ENCODE data around the gene DLG2.

DNA sequence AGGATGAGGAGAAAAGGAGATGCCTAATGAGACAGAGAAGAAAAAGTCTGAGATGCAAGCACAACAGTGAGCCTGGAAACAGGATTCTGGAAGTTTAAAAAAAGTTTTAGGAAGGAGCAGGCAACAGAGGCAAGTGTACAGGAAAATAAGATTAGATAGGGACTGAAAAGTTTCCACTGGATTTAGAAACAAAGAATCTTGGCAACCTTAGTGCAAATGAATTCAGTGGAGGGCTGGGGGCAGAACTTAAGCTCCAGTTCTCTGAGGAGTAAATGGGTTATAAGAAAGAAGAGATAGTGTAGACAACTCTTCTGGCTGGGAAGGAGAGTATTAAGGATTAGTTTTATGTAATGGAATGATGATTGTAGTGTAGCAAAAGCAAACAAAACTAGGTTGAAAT lies 1712.1 kb downstream of the DLG2 start:
- TF ChIP-seq, protein P1, sequence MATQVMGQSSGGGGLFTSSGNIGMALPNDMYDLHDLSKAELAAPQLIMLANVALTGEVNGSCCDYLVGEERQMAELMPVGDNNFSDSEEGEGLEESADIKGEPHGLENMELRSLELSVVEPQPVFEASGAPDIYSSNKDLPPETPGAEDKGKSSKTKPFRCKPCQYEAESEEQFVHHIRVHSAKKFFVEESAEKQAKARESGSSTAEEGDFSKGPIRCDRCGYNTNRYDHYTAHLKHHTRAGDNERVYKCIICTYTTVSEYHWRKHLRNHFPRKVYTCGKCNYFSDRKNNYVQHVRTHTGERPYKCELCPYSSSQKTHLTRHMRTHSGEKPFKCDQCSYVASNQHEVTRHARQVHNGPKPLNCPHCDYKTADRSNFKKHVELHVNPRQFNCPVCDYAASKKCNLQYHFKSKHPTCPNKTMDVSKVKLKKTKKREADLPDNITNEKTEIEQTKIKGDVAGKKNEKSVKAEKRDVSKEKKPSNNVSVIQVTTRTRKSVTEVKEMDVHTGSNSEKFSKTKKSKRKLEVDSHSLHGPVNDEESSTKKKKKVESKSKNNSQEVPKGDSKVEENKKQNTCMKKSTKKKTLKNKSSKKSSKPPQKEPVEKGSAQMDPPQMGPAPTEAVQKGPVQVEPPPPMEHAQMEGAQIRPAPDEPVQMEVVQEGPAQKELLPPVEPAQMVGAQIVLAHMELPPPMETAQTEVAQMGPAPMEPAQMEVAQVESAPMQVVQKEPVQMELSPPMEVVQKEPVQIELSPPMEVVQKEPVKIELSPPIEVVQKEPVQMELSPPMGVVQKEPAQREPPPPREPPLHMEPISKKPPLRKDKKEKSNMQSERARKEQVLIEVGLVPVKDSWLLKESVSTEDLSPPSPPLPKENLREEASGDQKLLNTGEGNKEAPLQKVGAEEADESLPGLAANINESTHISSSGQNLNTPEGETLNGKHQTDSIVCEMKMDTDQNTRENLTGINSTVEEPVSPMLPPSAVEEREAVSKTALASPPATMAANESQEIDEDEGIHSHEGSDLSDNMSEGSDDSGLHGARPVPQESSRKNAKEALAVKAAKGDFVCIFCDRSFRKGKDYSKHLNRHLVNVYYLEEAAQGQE (IDR thresholded peaks at IDR 0.05): no peak
- TF ChIP-seq, protein P2, sequence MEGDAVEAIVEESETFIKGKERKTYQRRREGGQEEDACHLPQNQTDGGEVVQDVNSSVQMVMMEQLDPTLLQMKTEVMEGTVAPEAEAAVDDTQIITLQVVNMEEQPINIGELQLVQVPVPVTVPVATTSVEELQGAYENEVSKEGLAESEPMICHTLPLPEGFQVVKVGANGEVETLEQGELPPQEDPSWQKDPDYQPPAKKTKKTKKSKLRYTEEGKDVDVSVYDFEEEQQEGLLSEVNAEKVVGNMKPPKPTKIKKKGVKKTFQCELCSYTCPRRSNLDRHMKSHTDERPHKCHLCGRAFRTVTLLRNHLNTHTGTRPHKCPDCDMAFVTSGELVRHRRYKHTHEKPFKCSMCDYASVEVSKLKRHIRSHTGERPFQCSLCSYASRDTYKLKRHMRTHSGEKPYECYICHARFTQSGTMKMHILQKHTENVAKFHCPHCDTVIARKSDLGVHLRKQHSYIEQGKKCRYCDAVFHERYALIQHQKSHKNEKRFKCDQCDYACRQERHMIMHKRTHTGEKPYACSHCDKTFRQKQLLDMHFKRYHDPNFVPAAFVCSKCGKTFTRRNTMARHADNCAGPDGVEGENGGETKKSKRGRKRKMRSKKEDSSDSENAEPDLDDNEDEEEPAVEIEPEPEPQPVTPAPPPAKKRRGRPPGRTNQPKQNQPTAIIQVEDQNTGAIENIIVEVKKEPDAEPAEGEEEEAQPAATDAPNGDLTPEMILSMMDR (IDR thresholded peaks at IDR 0.05; ENCODE audit: low read depth, low read length, missing input control): no peak
- no peak for TF ChIP-seq RXRA (IDR thresholded peaks at IDR 0.05)
